Activated B cell treated with CpG ODN at 0.5 μM for 24 hours (primary cell): ENCODE data around the gene IL11. TPM values are rescaled to one million over a fixed set of nuclear protein-coding genes. Genes with fewer than 3 reads are reported as not detected.
"Not testable (repeated sequence)": the region's sequence is repeated elsewhere in the genome, so short reads cannot be mapped to it uniquely, and the experiment has no call there.

ENCODE experiments used
- ATAC-seq: fragments of 200-7000 bp; cut with Tn5 transposase; one replicate; pipeline ENCODE4 v1.10.0; 2021; ENCODE audit warnings: low read depth, mild to moderate bottlenecking, moderate library complexity
- CTCF ChIA-PET: fragments of 350-600 bp; sonication (Branson Sonifier 250); formaldehyde crosslinking; loops from one replicate; lab custom pipeline; 2021; ENCODE audit warnings: antibody characterized with exemption; lab: Charles Lee
- POLR2A ChIA-PET: fragments of 350-600 bp; sonication (Branson Sonifier 250); formaldehyde crosslinking; loops from one replicate; lab custom pipeline; 2021; ENCODE audit warnings: antibody characterized with exemption; lab: Charles Lee
- DNase-seq: peaks from one replicate; pipeline ENCODE4 v3.0.0; 2022
- H3K27ac Mint-ChIP-seq: one replicate; pipeline ENCODE4 v1.8.0; 2020; ENCODE audit warnings: mixed read lengths
- H3K27me3 Mint-ChIP-seq: one replicate; pipeline ENCODE4 v1.8.0; 2021; ENCODE audit warnings: mixed read lengths
- H3K36me3 Mint-ChIP-seq: one replicate; pipeline ENCODE4 v1.8.0; 2021; ENCODE audit warnings: low read depth, mixed read lengths
- H3K4me1 Mint-ChIP-seq: one replicate; pipeline ENCODE4 v1.8.0; 2021; ENCODE audit warnings: mixed read lengths
- H3K4me3 Mint-ChIP-seq: one replicate; pipeline ENCODE4 v1.8.0; 2020; ENCODE audit warnings: mild to moderate bottlenecking, mixed read lengths
- H3K9me3 Mint-ChIP-seq: one replicate; pipeline ENCODE4 v1.8.0; 2020; ENCODE audit warnings: mixed read lengths
- intact Hi-C: fragments of 100-400 bp; cut with micrococcal nuclease; formaldehyde crosslinking; loops from one replicate; pipeline ENCODE4 v1.15.1; 2024
- total RNA-seq: library from RNA; stranded (reverse); gene quantifications from 2 replicates; pipeline ENCODE4 v1.2.3, GENCODE V29; 2022
- TF ChIP-seq, protein P1 (sequence below): fragments of 200-600 bp; IDR thresholded peaks from one replicate; pipeline ENCODE4 v1.8.0; 2022; ENCODE audit warnings: antibody characterized with exemption, mild to moderate bottlenecking

Gene IL11
- total RNA-seq, 1 donor from 2014 or later, result not detected

DNA sequence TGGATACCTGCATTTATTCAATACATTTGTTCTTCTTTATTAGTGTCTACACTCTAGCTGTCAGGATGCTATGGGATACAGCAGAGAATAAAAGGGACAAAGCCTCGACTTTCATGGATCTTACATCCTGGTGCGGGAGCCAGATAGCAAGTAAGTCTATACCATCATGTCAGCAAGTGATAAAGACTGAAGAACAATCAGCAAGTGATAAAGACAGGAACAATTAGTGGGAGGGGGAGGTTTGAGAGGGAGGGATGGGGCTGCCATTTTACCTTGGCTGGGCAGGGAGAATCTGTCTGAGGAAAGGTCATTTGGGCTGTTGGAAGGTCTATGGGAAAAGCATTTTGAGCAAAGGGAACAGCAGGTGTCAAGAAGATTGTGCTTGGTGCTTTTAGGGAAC lies 39.9 kb upstream of the IL11 start:
- Mint-ChIP-seq H3K9me3 (peaks cover 5% of the 10 kb centered on the region), H3K27me3 (peaks cover 4% of the 10 kb centered on the region), H3K27ac (no peak overlapping the region), H3K4me1 (peaks cover 24% of the 10 kb centered on the region), H3K4me3 (no peak overlapping the region), H3K36me3 (peaks cover 21% of the 10 kb centered on the region)
- no peak for ATAC-seq
- TF ChIP-seq, protein P1, sequence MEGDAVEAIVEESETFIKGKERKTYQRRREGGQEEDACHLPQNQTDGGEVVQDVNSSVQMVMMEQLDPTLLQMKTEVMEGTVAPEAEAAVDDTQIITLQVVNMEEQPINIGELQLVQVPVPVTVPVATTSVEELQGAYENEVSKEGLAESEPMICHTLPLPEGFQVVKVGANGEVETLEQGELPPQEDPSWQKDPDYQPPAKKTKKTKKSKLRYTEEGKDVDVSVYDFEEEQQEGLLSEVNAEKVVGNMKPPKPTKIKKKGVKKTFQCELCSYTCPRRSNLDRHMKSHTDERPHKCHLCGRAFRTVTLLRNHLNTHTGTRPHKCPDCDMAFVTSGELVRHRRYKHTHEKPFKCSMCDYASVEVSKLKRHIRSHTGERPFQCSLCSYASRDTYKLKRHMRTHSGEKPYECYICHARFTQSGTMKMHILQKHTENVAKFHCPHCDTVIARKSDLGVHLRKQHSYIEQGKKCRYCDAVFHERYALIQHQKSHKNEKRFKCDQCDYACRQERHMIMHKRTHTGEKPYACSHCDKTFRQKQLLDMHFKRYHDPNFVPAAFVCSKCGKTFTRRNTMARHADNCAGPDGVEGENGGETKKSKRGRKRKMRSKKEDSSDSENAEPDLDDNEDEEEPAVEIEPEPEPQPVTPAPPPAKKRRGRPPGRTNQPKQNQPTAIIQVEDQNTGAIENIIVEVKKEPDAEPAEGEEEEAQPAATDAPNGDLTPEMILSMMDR, result no peak
- DNase-seq, result no peak
- ChIA-PET POLR2A (interaction anchor here (1.4 kb wide), 1 partner anchor 66 kb away, joined by 4 read pairs; the partner anchor contains the start of gene ZNF628), CTCF (interaction anchor here (1.3 kb wide), 1 partner anchor 269 kb away, joined by 3 read pairs; no protein-coding TSS in a partner anchor)
- intact Hi-C loops, result no loop called here

DNA sequence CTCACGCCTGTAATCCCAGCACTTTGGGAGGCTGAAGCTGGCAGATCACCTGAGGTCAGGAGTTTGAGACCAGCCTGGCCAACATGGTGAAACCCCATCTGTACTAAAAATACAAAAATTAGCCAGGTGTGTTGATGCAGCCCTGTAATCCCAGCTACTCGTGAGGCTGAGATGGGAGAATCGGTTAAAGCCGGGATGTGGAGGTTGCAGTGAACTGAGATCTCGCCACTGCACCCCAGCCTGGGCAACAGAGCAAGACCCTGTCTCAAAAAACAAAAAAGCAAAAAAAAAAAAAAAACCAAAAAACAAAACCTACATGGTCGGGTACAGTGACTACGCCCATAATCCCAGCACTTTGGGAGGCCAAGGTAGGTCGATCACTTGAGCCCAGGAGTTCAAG lies 38.9 kb upstream of the IL11 start:
- CTCF ChIA-PET, result interaction anchor here (1.3 kb wide), 1 partner anchor 268 kb away, joined by 3 read pairs; no protein-coding TSS in a partner anchor
- peaks cover 22% of the 10 kb centered on the region for H3K36me3 Mint-ChIP-seq
- intact Hi-C loops, result loop anchor here (5.0 kb wide), 2 partner anchors 198 to 1292 kb away; partner anchors contain the start of genes PRPF31, TFPT and ZNF865
- not testable (repeated sequence) for H3K9me3 Mint-ChIP-seq, ATAC-seq, DNase-seq, H3K27me3 Mint-ChIP-seq
- POLR2A ChIA-PET, result interaction anchor here (0.6 to 1.4 kb wide), 8 partner anchors 9 to 394 kb away, joined by 3 to 7 read pairs (median 3); partner anchors contain the start of genes PPP6R1, RPL28 and ZNF628
- H3K27ac Mint-ChIP-seq, result peak overlapping the region; percentile 98
- H3K4me1 Mint-ChIP-seq, result peaks cover 24% of the 10 kb centered on the region
- peak overlapping the region; percentile 35 for H3K4me3 Mint-ChIP-seq

DNA sequence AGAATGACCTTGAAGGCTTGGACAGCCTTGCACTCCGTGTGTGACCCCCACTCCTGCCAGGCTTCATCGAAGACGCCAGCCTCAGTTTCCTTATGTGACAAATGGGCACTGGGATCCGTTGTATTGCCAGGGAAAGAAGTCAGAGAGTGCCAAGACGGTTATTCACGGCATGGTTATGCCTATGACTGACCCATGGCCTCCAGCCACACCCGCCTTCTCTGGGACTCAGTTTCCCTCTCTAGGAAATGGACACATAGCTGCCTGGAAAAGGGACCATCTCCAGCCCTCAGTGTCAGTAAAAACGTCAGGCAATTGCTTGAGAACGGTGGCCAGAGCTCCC lies 38.2 kb upstream of the IL11 start:
- peaks cover 5% of the 10 kb centered on the region for H3K9me3 Mint-ChIP-seq
- no peaks in the 10 kb centered on the region for H3K27me3 Mint-ChIP-seq
- peaks cover 28% of the 10 kb centered on the region for H3K36me3 Mint-ChIP-seq
- ChIA-PET CTCF (interaction anchor here (1.9 kb wide), 1 partner anchor 267 kb away, joined by 4 read pairs; no protein-coding TSS in a partner anchor), POLR2A (interaction anchor here (0.7 to 2.0 kb wide), 7 partner anchors 9 to 239 kb away, joined by 3 to 7 read pairs (median 3); partner anchors contain the start of genes CCDC106, PPP6R1 and RPL28)
- DNase-seq (no peak), ATAC-seq (no peak)
- peaks cover 24% of the 10 kb centered on the region for H3K4me1 Mint-ChIP-seq
- H3K27ac Mint-ChIP-seq, result peak overlapping the region; percentile 98
- peak overlapping the region; percentile 91 for H3K4me3 Mint-ChIP-seq
- intact Hi-C loops, result loop anchor here (1.0 to 5.0 kb wide), 8 partner anchors 23 to 1291 kb away; partner anchors contain the start of genes ISOC2, KMT5C, PPP1R12C and PPP6R1
- TF ChIP-seq, protein P1, result no peak

DNA sequence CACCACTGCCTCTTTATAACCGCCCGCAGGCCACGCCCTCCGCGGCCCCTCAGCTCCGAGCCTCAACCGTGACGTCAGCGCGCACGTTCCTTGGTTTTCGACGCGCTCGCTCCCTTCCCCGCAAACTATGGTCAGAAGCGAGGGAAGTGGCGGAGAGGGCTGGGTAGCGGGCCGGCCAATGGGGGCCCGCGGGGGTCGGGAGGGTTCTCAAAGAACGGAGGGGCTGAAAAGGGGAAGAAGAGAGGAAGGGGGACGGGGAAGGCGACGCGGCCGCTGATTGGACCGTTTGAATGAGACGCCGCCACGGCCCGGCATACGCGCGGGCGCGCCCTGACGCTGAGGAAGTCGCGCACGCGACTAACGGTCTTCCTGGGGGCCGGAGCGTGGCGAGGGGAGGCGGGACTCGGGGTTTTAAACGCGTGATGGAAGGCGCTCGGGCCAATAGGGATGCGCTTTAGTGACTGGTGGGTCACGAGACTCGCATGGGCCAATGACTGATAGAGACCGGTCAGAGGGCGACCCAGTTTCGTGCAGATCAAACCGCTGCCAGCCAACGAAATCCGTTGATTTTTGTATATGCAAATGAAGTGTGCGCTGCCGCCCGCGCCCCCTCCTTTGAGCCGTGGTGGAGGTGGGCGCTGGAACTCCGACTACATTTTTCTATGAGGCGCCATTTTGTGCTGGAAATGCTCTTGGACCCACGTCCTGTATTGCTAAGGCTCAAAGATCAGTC lies 37.7 kb upstream of the IL11 start:
- Mint-ChIP-seq H3K9me3 (peaks cover 5% of the 10 kb centered on the region), H3K4me1 (peaks cover 24% of the 10 kb centered on the region), H3K36me3 (peaks cover 32% of the 10 kb centered on the region), H3K27me3 (no peaks in the 10 kb centered on the region), H3K27ac (peak overlapping the region; percentile 98), H3K4me3 (peak overlapping the region; percentile 91)
- ATAC-seq, result peak; percentile 88
- intact Hi-C loops, result loop anchor here (1.0 to 5.0 kb wide), 9 partner anchors 23 to 1291 kb away; partner anchors contain the start of genes ISOC2, KMT5C, PPP1R12C and PPP6R1
- peak; percentile 95 for DNase-seq
- ChIA-PET CTCF (interaction anchor here (1.1 to 1.9 kb wide), 2 partner anchors 24 to 267 kb away, joined by 3 to 4 read pairs; partner anchors contain the start of gene TMEM238), POLR2A (interaction anchor here (0.6 to 11.4 kb wide), 45 partner anchors 11 to 1036 kb away, joined by 3 to 215 read pairs (median 5); partner anchors contain the start of genes CCDC106, FIZ1, HSPBP1 and ISOC2)
- TF ChIP-seq, protein P1, result no peak

DNA sequence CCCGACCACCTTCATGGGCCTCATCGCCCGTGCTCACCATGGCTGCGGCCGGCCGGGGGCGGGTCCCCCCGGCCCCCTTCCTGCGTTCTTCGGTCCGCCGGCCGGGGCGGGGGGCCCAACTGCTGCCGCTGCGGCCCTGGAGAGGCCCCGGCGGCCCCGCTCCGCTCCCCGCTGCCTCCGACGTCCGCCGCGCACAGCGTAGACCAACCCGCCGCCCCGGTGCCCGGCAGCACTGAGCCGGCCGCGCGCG lies 37.2 kb upstream of the IL11 start, which contains the start of gene UBE2S:
Gene UBE2S (minus strand): TSS at position 239 of the 250 bp plus-strand sequence. CDS start 199 bp downstream, at position 40.
- peak within 1 kb of the TSS; percentile 98 for H3K27ac Mint-ChIP-seq
- peaks cover 24% of the 10 kb centered on the region for H3K4me1 Mint-ChIP-seq
- DNase-seq, H3K27me3 Mint-ChIP-seq, ATAC-seq, H3K9me3 Mint-ChIP-seq: not testable (repeated sequence)
- ChIA-PET CTCF (interaction anchor here (1.1 to 1.9 kb wide), 2 partner anchors 23 to 266 kb away, joined by 3 to 4 read pairs; partner anchors contain the start of gene TMEM238), POLR2A (interaction anchor here (0.6 to 11.4 kb wide), 46 partner anchors 8 to 1035 kb away, joined by 3 to 215 read pairs (median 5); partner anchors contain the start of genes FIZ1, HSPBP1, ISOC2 and KMT5C)
- intact Hi-C loops, result loop anchor here (1.0 to 5.0 kb wide), 3 partner anchors 200 to 1290 kb away; partner anchors contain the start of genes PRPF31, TFPT and ZNF865
- peak within 1 kb of the TSS; percentile 91 for H3K4me3 Mint-ChIP-seq
- H3K36me3 Mint-ChIP-seq, result peaks cover 37% of the 10 kb centered on the region
